K562 (cell line): ENCODE measurements around the gene CARMIL1. TPM values are rescaled to one million over a fixed set of nuclear protein-coding genes. Genes with fewer than 3 reads are reported as not detected.

ENCODE experiments used
- ATAC-seq: fragments of 200-7000 bp; cut with Tn5 transposase; 3 replicates; pipeline ENCODE4 v1.9.1; 2020; ENCODE audit warnings: moderate library complexity
- BruUV-seq: library from RNA; stranded (reverse); fragments of 400-500 nt; replicated peaks from 2 replicates; lab custom pipeline; 2021; lab: Mats Ljungman, UMichigan
- CTCF ChIA-PET: fragments of 300-600 bp; formaldehyde crosslinking; extraction: SDS; loops from one replicate; lab custom pipeline; 2021; ENCODE audit warnings: low intra/inter-chr PET ratio; lab: Yijun Ruan, JAX
- POLR2A ChIA-PET: fragments of 300-600, 350-650 bp; sonication (Branson Sonifier 250); formaldehyde crosslinking; extraction: SDS; loops from one replicate; lab custom pipeline; 2021; ENCODE audit warnings: antibody characterized with exemption, inconsistent platforms; lab: Yijun Ruan, JAX
- DNase-seq, 4 experiments: peaks; one replicate each; pipeline versions ENCODE4 v3.0.0 to v3.0.0-alpha.2; 2011 to 2018; ENCODE audit warnings: low spot score in 3 of 4, mixed read lengths in 3 of 4; ENCODE audit errors: extremely low read depth in 1 of 4
- FAIRE-seq: peaks from 2 replicates; lab custom pipeline; 2011; peaks lifted over from hg19 to GRCh38; lab: Jason Lieb, UNC
- H2AFZ ChIP-seq: 2 replicates; pipeline ENCODE4 v1.6.0; 2011; ENCODE audit warnings: low read depth, low read length, control low read depth, inconsistent platforms
- H3K27ac ChIP-seq: fragments of 200-600 bp; 3 replicates; pipeline ENCODE4 v1.8.0; 2011; ENCODE audit warnings: low read depth, mild to moderate bottlenecking, control low read depth, inconsistent platforms, low read length, moderate library complexity, mixed read lengths; ENCODE audit errors: extremely low read depth
- H3K27me3 ChIP-seq, 2 experiments: fragments of 300-600 bp in 1 of 2; 2 replicates in 1 of 2; 3 replicates in 1 of 2; pipeline versions ENCODE4 v1.6.0 to v1.8.0; 2011; ENCODE audit warnings: inconsistent platforms in 2 of 2, low read length in 2 of 2, mild to moderate bottlenecking in 1 of 2, mixed read lengths in 1 of 2, moderate library complexity in 1 of 2; ENCODE audit not compliant: control insufficient read depth in 2 of 2, insufficient read depth in 2 of 2
- H3K36me3 ChIP-seq: fragments of 300-600 bp; 3 replicates; pipeline ENCODE4 v1.8.0; 2011; ENCODE audit warnings: mild to moderate bottlenecking, low read length, inconsistent platforms; ENCODE audit not compliant: control insufficient read depth, insufficient read depth
- H3K4me1 ChIP-seq, 2 experiments: fragments of 200-600 bp in 1 of 2; replicated peaks in 1 of 2; 2 replicates in 1 of 2; 3 replicates in 1 of 2; pipeline versions ENCODE4 v1.5.1 to v1.8.0; 2011; ENCODE audit warnings: inconsistent platforms in 2 of 2, low read length in 2 of 2, mild to moderate bottlenecking in 1 of 2, mixed read lengths in 1 of 2, moderate library complexity in 1 of 2; ENCODE audit not compliant: control insufficient read depth in 2 of 2, insufficient read depth in 2 of 2
- H3K4me2 ChIP-seq: 2 replicates; pipeline ENCODE4 v1.6.1; 2011; ENCODE audit warnings: low read length, control low read depth, inconsistent platforms, mixed read lengths; ENCODE audit not compliant: insufficient read depth
- H3K4me3 ChIP-seq: fragments of 200-600 bp; sonication (generic), shearing (Covaris generic); 2 replicates; pipeline ENCODE4 v1.5.1; 2016; ENCODE audit warnings: control low read depth, inconsistent platforms
- H3K79me2 ChIP-seq: fragments of 200-600 bp; 3 replicates; pipeline ENCODE4 v1.8.0; 2011; ENCODE audit warnings: low read length, inconsistent platforms; ENCODE audit not compliant: control insufficient read depth, insufficient read depth
- H3K9ac ChIP-seq, 2 experiments: 2 replicates each; pipeline versions ENCODE4 v1.6.0 to v1.6.1; 2011; ENCODE audit warnings: low read depth in 2 of 2, low read length in 2 of 2, control low read depth in 1 of 2, inconsistent platforms in 1 of 2, mild to moderate bottlenecking in 1 of 2, mixed read lengths in 1 of 2; ENCODE audit not compliant: insufficient read depth in 1 of 2
- H3K9me1 ChIP-seq: one replicate; pipeline ENCODE4 v1.6.0; 2011; ENCODE audit warnings: inconsistent platforms, mild to moderate bottlenecking, low read length, moderate library complexity; ENCODE audit not compliant: control insufficient read depth, insufficient read depth
- H3K9me3 ChIP-seq: replicated peaks from 2 replicates; pipeline ENCODE4 v1.5.1; 2011; ENCODE audit warnings: low read depth, low read length, inconsistent platforms; ENCODE audit not compliant: control insufficient read depth, insufficient read depth
- H4K20me1 ChIP-seq: replicated peaks from 2 replicates; pipeline ENCODE4 v1.6.1; 2011; ENCODE audit warnings: low read length, inconsistent platforms, mixed read lengths; ENCODE audit not compliant: control insufficient read depth, insufficient read depth
- CREB5 ChIP-seq: fragments of 250-450 bp; sonication (Bioruptor Pico); IDR thresholded peaks from 2 replicates; pipeline ENCODE4 v1.5.0; 2020; ENCODE audit warnings: mild to moderate bottlenecking
- CREBBP ChIP-seq: IDR thresholded peaks from one replicate; pipeline ENCODE4 v1.6.1; 2012; ENCODE audit warnings: low read depth, mild to moderate bottlenecking, control low read depth, inconsistent platforms, low read length
- HINFP ChIP-seq: fragments of 450-650 bp; conservative IDR thresholded peaks from 2 replicates; pipeline ENCODE4 v1.6.1; 2016; ENCODE audit warnings: missing genetic modification characterization, low read depth, mild to moderate bottlenecking, control low read depth, missing compliant biosample characterization
- ID3 ChIP-seq, 2 experiments: fragments of 250-450 bp in 1 of 2; fragments of 450-650 bp in 1 of 2; sonication (Bioruptor Pico) in 1 of 2; IDR thresholded peaks; 2 replicates each; pipeline versions ENCODE4 v1.6.1 to v1.8.0; 2016 to 2021; ENCODE audit warnings: mild to moderate bottlenecking in 2 of 2, moderate library complexity in 2 of 2, missing compliant biosample characterization in 1 of 2, missing genetic modification characterization in 1 of 2
- U2AF1 ChIP-seq: fragments of 200-400 bp; formaldehyde crosslinking; optimal IDR thresholded peaks from 2 replicates; pipeline ENCODE3; 2017; ENCODE audit warnings: mild to moderate bottlenecking, low read depth, low read length, moderate library complexity
- ZNF212 ChIP-seq: fragments of 450-650 bp; formaldehyde crosslinking; IDR thresholded peaks from 2 replicates; pipeline ENCODE4 v1.4.0; 2020; ENCODE audit warnings: mild to moderate bottlenecking
- ZNF316 ChIP-seq: fragments of 450-650 bp; IDR thresholded peaks from 2 replicates; pipeline ENCODE4 v1.6.1; 2016
- WGBS: fragments of 100-300 bp; shearing (Covaris generic); methylation state at CpG from one replicate; pipeline ENCODE4 v1.1.6; 2016; ENCODE audit warnings: low coverage, mixed read lengths; ENCODE audit not compliant: insufficient coverage; ENCODE audit errors: missing lambda C conversion rate; 5-methylcytosine and 5-hydroxymethylcytosine counted together
- in situ Hi-C: fragments of 300-500 bp; cut with MboI; formaldehyde crosslinking; loops from 4 replicates; pipeline ENCODE4 v1.15.0; 2018; ENCODE audit warnings: inconsistent platforms, mixed read lengths
- intact Hi-C: fragments of 100-400 bp; cut with micrococcal nuclease; formaldehyde crosslinking; loops from 2 replicates; pipeline ENCODE4 v1.14.2; 2022
- polyA plus RNA-seq, 8 experiments: library from polyadenylated mRNA; depleted of rRNA in 4 of 8; stranded (reverse) in 5 of 8; unstranded in 3 of 8; fragments of >200 nt; fragmentation: Nextera tagmentation in 2 of 8; fragmentation: Illumina TruSeq in 1 of 8; extraction: Ambion mirVana in 2 of 8; extraction: Trizol in 1 of 8; gene quantifications; 2 replicates each; pipeline versions ENCODE4 v1.2.1 to v1.2.3, GENCODE V29; 2011 to 2014; ENCODE audit warnings: inconsistent platforms in 1 of 8, missing spikeins in 1 of 8
- total RNA-seq, 7 experiments: library from RNA; depleted of rRNA in 6 of 7; stranded (reverse); fragments of >200 nt in 6 of 7; fragmentation: Illumina TruSeq in 2 of 7; extraction: Trizol in 2 of 7; gene quantifications; 2 replicates each; pipeline versions ENCODE4 v1.2.1 to v1.2.3, GENCODE V29; 2011 to 2021; ENCODE audit warnings: low replicate concordance in 1 of 7

The CARMIL1 gene
- total and polyA plus RNA-seq, 9 of the 15 experiments (the other 6 are each of a cell fraction or from before 2014, with no cell fraction given) = 0.04 to 0.32 (median 0.10) TPM; not detected in 1

- TF ChIP-seq CREB5 (CRISPR knock-in tag) (no peak), HINFP (tag) (no peak), ZNF316 (no peak), ID3 (CRISPR knock-in tag; IDR thresholded peaks at IDR 0.05) (no peak), ID3 (tag; IDR thresholded peaks at IDR 0.05) (no peak), CREBBP (no peak), U2AF1 (no peak)
These were observed 152.8 kb downstream of the CARMIL1 start (continued) for GRCh38 chr6:25431975-25432307.

GRCh38 chr6:25434921-25435320 is 155.7 kb downstream of the CARMIL1 start:
- Histone ChIP-seq H3K79me2 (no peaks in the 10 kb centered on the region), H3K36me3 (no peaks in the 10 kb centered on the region), H3K27me3 (peaks cover 0 to 7% of the 10 kb centered on the region in 2 experiments; a peak in 2 of 5 replicates), H2AFZ (no peak overlapping the region), H3K4me2 (no peak overlapping the region), H3K9ac (no peak overlapping the region), H3K4me3 (no peak overlapping the region), H3K9me3 (no peaks in the 10 kb centered on the region), H3K9me1 (no peaks in the 10 kb centered on the region), H3K4me1 (no peaks in the 10 kb centered on the region), H4K20me1 (no peaks in the 10 kb centered on the region), H3K27ac (no peak overlapping the region)
- ChIA-PET CTCF (interaction anchor here (0.6 kb wide), 1 partner anchor 1342 kb away, joined by 3 read pairs; no protein-coding TSS in a partner anchor), POLR2A (no interaction called here)
- FAIRE-seq (no peak), DNase-seq (no peak), ATAC-seq (no peak)
- TF ChIP-seq ZNF212 (CRISPR knock-in tag) = no peak
- intact Hi-C loops (no loop called here), in situ Hi-C loops (no loop called here)
- 2% methylated on average over 3 of the region's 3 CpGs for WGBS
- BruUV-seq = no TSS peak
